Measurements from ENCODE around the gene VPS13A.

The VPS13A gene

GRCh38 chr9:77177143-77177893, at the start of gene VPS13A:
VPS13A (plus strand) TSS chr9:77177534; CDS start chr9:77177705, 171 bp downstream.
- ATAC-seq (replicated peaks): peak; percentile 87 to 88
- H3K27ac Mint-ChIP-seq: peak within 1 kb of the TSS; percentile 96

GRCh38 chr9:77128125-77128789, 49.1 kb upstream of the VPS13A start:
- Mint-ChIP-seq H3K4me1 (no peaks in the 10 kb centered on the region), H3K36me3 (peaks cover 0 to 2% of the 10 kb centered on the region in 2 donors), H3K27ac (no peak overlapping the region), H3K4me3 (no peak overlapping the region), H3K9me3 (peaks cover 6 to 8% of the 10 kb centered on the region in 2 donors), H3K27me3 (peaks cover 15 to 19% of the 10 kb centered on the region in 2 donors)
- ATAC-seq (replicated peaks) (no peak), DNase-seq (no peak)

More at GRCh38 chr9:77177143-77177893, at the start of gene VPS13A:
- Mint-ChIP-seq H3K4me3 (peak within 1 kb of the TSS; percentile 91 to 94), H3K9me3 (no peaks in the 10 kb centered on the region), H3K27me3 (no peaks in the 10 kb centered on the region), H3K4me1 (peaks cover 4 to 23% of the 10 kb centered on the region in 2 donors), H3K36me3 (no peaks in the 10 kb centered on the region)
- peak; percentile 91 for DNase-seq

GRCh38 chr9:77131399-77131798, 45.9 kb upstream of the VPS13A start:
- no peak for DNase-seq
- H3K4me1 Mint-ChIP-seq: no peaks in the 10 kb centered on the region
- peaks cover 4 to 8% of the 10 kb centered on the region in 2 donors for H3K9me3 Mint-ChIP-seq
- no peak overlapping the region for H3K27ac Mint-ChIP-seq
- peaks cover 19 to 29% of the 10 kb centered on the region in 2 donors for H3K27me3 Mint-ChIP-seq
- H3K4me3 Mint-ChIP-seq: no peak overlapping the region
- no peak for ATAC-seq (replicated peaks)
- no peaks in the 10 kb centered on the region for H3K36me3 Mint-ChIP-seq

- no peak for DNase-seq
Observed at GRCh38 chr9:77133011-77133410, 44.3 kb upstream of the VPS13A start.

GRCh38 chr9:77142366-77142765, 35.0 kb upstream of the VPS13A start:
- H3K9me3 Mint-ChIP-seq: no peaks in the 10 kb centered on the region
- no peak overlapping the region for H3K4me3 Mint-ChIP-seq
- no peaks in the 10 kb centered on the region for H3K36me3 Mint-ChIP-seq
- H3K27ac Mint-ChIP-seq: no peak overlapping the region
- no peaks in the 10 kb centered on the region for H3K4me1 Mint-ChIP-seq
- H3K27me3 Mint-ChIP-seq: peaks cover 8 to 12% of the 10 kb centered on the region in 2 donors
- DNase-seq: no peak
- no peak for ATAC-seq (replicated peaks)

More at GRCh38 chr9:77133011-77133410, 44.3 kb upstream of the VPS13A start:
- H3K4me1 Mint-ChIP-seq: no peaks in the 10 kb centered on the region
- H3K27ac Mint-ChIP-seq: no peak overlapping the region
- H3K27me3 Mint-ChIP-seq: peaks cover 25 to 29% of the 10 kb centered on the region in 2 donors
- no peaks in the 10 kb centered on the region for H3K36me3 Mint-ChIP-seq
- H3K4me3 Mint-ChIP-seq: no peak overlapping the region
- no peak for ATAC-seq (replicated peaks)
- peaks cover 4 to 8% of the 10 kb centered on the region in 2 donors for H3K9me3 Mint-ChIP-seq

- Mint-ChIP-seq H3K27me3 (peaks cover 20 to 26% of the 10 kb centered on the region in 2 donors), H3K27ac (no peak overlapping the region), H3K36me3 (no peaks in the 10 kb centered on the region), H3K9me3 (no peaks in the 10 kb centered on the region), H3K4me1 (no peaks in the 10 kb centered on the region), H3K4me3 (no peak overlapping the region)
- no peak for DNase-seq
- ATAC-seq (replicated peaks): no peak
Observed at GRCh38 chr9:77149879-77150278, 27.5 kb upstream of the VPS13A start.

- ATAC-seq (replicated peaks): no peak
- DNase-seq: no peak
- H3K36me3 Mint-ChIP-seq: no peaks in the 10 kb centered on the region
Observed at GRCh38 chr9:77152289-77152688, 25.0 kb upstream of the VPS13A start.

GRCh38 chr9:77156646-77157371, 20.5 kb upstream of the VPS13A start:
- Mint-ChIP-seq H3K27me3 (peaks cover 34 to 36% of the 10 kb centered on the region in 2 donors), H3K4me1 (no peaks in the 10 kb centered on the region), H3K4me3 (no peak overlapping the region), H3K9me3 (no peaks in the 10 kb centered on the region), H3K27ac (no peak overlapping the region), H3K36me3 (no peaks in the 10 kb centered on the region)
- ATAC-seq (replicated peaks): no peak
- DNase-seq: no peak

More at GRCh38 chr9:77152289-77152688, 25.0 kb upstream of the VPS13A start:
- Mint-ChIP-seq H3K9me3 (no peaks in the 10 kb centered on the region), H3K27ac (no peak overlapping the region), H3K27me3 (peaks cover 26 to 33% of the 10 kb centered on the region in 2 donors), H3K4me1 (no peaks in the 10 kb centered on the region), H3K4me3 (no peak overlapping the region)

- Mint-ChIP-seq H3K9me3 (no peaks in the 10 kb centered on the region), H3K36me3 (no peaks in the 10 kb centered on the region), H3K4me1 (no peaks in the 10 kb centered on the region), H3K4me3 (no peak overlapping the region), H3K27me3 (peaks cover 25 to 27% of the 10 kb centered on the region in 2 donors), H3K27ac (no peak overlapping the region)
- DNase-seq (no peak), ATAC-seq (replicated peaks) (no peak)
Observed at GRCh38 chr9:77158772-77159513, 18.4 kb upstream of the VPS13A start.

- Mint-ChIP-seq H3K9me3 (no peaks in the 10 kb centered on the region), H3K4me1 (no peaks in the 10 kb centered on the region), H3K36me3 (no peaks in the 10 kb centered on the region), H3K27me3 (peaks cover 19 to 27% of the 10 kb centered on the region in 2 donors), H3K4me3 (no peak overlapping the region), H3K27ac (no peak overlapping the region)
- ATAC-seq (replicated peaks) (no peak), DNase-seq (no peak)
Observed at GRCh38 chr9:77161191-77161590, 16.1 kb upstream of the VPS13A start.

GRCh38 chr9:77161966-77162365, 15.4 kb upstream of the VPS13A start:
- Mint-ChIP-seq H3K27me3 (peaks cover 16 to 27% of the 10 kb centered on the region in 2 donors), H3K4me1 (no peaks in the 10 kb centered on the region), H3K36me3 (no peaks in the 10 kb centered on the region), H3K4me3 (no peak overlapping the region), H3K27ac (no peak overlapping the region), H3K9me3 (no peaks in the 10 kb centered on the region)
- ATAC-seq (replicated peaks): no peak
- DNase-seq: no peak

GRCh38 chr9:77162366-77162765, 15.0 kb upstream of the VPS13A start:
- H3K4me3 Mint-ChIP-seq: no peak overlapping the region
- ATAC-seq (replicated peaks): no peak
- H3K9me3 Mint-ChIP-seq: no peaks in the 10 kb centered on the region
- no peak for DNase-seq
- no peaks in the 10 kb centered on the region for H3K4me1 Mint-ChIP-seq
- no peaks in the 10 kb centered on the region for H3K36me3 Mint-ChIP-seq
- H3K27ac Mint-ChIP-seq: no peak overlapping the region
- H3K27me3 Mint-ChIP-seq: peaks cover 12 to 27% of the 10 kb centered on the region in 2 donors

- H3K4me3 Mint-ChIP-seq: no peak overlapping the region
- no peaks in the 10 kb centered on the region for H3K36me3 Mint-ChIP-seq
- peaks cover 12 to 26% of the 10 kb centered on the region in 2 donors for H3K27me3 Mint-ChIP-seq
- ATAC-seq (replicated peaks) (no peak), DNase-seq (no peak)
- H3K9me3 Mint-ChIP-seq: no peaks in the 10 kb centered on the region
- no peak overlapping the region for H3K27ac Mint-ChIP-seq
- H3K4me1 Mint-ChIP-seq: no peaks in the 10 kb centered on the region
Observed at GRCh38 chr9:77163884-77164283, 13.4 kb upstream of the VPS13A start.

- no peak overlapping the region for H3K4me3 Mint-ChIP-seq
- H3K4me1 Mint-ChIP-seq: no peaks in the 10 kb centered on the region
- peaks cover 3% of the 10 kb centered on the region in 2 donors for H3K27me3 Mint-ChIP-seq
- no peak overlapping the region for H3K27ac Mint-ChIP-seq
- H3K9me3 Mint-ChIP-seq: no peaks in the 10 kb centered on the region
- no peaks in the 10 kb centered on the region for H3K36me3 Mint-ChIP-seq
- DNase-seq (no peak), ATAC-seq (replicated peaks) (no peak)
Observed at GRCh38 chr9:77166193-77166592, 11.1 kb upstream of the VPS13A start.
